Endothelial cell of umbilical vein (primary cell): ENCODE data around the gene SLC5A2.

Experiments
- GATA2 ChIP-seq: IDR thresholded peaks from 2 replicates; pipeline ENCODE4 v1.7.0; 2011; ENCODE audit warnings: low read depth, mild to moderate bottlenecking, moderate library complexity, mixed read lengths, low read length; ENCODE audit not compliant: insufficient read length, insufficient read depth
- POLR2A ChIP-seq: IDR thresholded peaks from 2 replicates; pipeline ENCODE4 v1.6.1; 2012; ENCODE audit warnings: low read depth, mild to moderate bottlenecking, control low read depth, low read length
- POLR2AphosphoS5 ChIP-seq: IDR thresholded peaks from 2 replicates; pipeline ENCODE4 v1.6.1; 2012; ENCODE audit warnings: low read depth, mild to moderate bottlenecking, control low read depth, low read length, moderate library complexity; ENCODE audit not compliant: insufficient read depth
- TF ChIP-seq, protein P1 (sequence below), 2 donors: IDR thresholded peaks; 1 replicate in 1 of 2; 2 replicates in 1 of 2; pipeline ENCODE4 v1.5.1; 2011; ENCODE audit warnings: low read length in 2 of 2, mild to moderate bottlenecking in 2 of 2, moderate library complexity in 2 of 2, control low read depth in 1 of 2, inconsistent platforms in 1 of 2, low read depth in 1 of 2; ENCODE audit not compliant: insufficient read depth in 1 of 2; ENCODE audit errors: extremely low read depth in 1 of 2
- TF ChIP-seq, protein P2 (sequence below): IDR thresholded peaks from 2 replicates; pipeline ENCODE4 v1.6.1; 2011; ENCODE audit not compliant: insufficient read depth, insufficient read length

DNA sequence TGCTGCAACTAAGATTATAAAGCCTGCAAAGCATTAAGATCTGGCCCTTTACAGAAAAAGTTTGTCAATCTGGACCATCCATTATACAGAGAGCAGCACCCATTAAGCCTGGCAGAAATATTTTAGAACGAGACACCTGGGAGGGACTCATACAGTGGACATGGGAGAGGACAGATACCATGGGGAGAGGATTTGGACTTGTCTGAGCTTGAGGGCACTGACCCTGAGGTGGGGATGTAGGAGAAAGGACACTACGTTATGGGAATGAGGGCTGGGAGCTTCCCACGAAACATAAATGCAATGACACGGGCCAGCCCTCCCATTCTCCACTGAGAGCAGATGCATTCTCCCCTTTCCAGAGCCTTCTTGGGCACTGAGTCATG is 19.0 kb downstream of the SLC5A2 start:
- TF ChIP-seq POLR2A (no peak), GATA2 (no peak), POLR2AphosphoS5 (no peak)
- TF ChIP-seq, protein P1, sequence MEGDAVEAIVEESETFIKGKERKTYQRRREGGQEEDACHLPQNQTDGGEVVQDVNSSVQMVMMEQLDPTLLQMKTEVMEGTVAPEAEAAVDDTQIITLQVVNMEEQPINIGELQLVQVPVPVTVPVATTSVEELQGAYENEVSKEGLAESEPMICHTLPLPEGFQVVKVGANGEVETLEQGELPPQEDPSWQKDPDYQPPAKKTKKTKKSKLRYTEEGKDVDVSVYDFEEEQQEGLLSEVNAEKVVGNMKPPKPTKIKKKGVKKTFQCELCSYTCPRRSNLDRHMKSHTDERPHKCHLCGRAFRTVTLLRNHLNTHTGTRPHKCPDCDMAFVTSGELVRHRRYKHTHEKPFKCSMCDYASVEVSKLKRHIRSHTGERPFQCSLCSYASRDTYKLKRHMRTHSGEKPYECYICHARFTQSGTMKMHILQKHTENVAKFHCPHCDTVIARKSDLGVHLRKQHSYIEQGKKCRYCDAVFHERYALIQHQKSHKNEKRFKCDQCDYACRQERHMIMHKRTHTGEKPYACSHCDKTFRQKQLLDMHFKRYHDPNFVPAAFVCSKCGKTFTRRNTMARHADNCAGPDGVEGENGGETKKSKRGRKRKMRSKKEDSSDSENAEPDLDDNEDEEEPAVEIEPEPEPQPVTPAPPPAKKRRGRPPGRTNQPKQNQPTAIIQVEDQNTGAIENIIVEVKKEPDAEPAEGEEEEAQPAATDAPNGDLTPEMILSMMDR (IDR thresholded peaks at IDR 0.05; ENCODE audit: extremely low read depth in 1 of 2, insufficient read depth in 1 of 2, low read depth in 1 of 2, low read length in 2 of 2): no peak
- TF ChIP-seq, protein P2, sequence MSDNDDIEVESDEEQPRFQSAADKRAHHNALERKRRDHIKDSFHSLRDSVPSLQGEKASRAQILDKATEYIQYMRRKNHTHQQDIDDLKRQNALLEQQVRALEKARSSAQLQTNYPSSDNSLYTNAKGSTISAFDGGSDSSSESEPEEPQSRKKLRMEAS: no peak
